Activated CD4-positive, alpha-beta T cell treated with anti-CD3 and anti-CD28 coated beads, Interleukin-2, amount 10 ng/mL, durations not matched to agents 24 days and 14 days (primary cell): ENCODE data around the gene KRTAP10-6. TPM values are rescaled to one million over a fixed set of nuclear protein-coding genes. Genes with fewer than 3 reads are reported as not detected.
"Not testable (repeated sequence)": the region's sequence is repeated elsewhere in the genome, so short reads cannot be mapped to it uniquely, and the experiment has no call there.

Source experiments
- DNase-seq: peaks from one replicate; pipeline ENCODE4 v3.0.0; 2022
- H3K27ac Mint-ChIP-seq: one replicate; pipeline ENCODE4 v1.8.0; 2022; ENCODE audit warnings: mild to moderate bottlenecking, mixed read lengths
- H3K27me3 Mint-ChIP-seq: one replicate; pipeline ENCODE4 v1.8.0; 2022; ENCODE audit warnings: mixed read lengths
- H3K36me3 Mint-ChIP-seq: one replicate; pipeline ENCODE4 v1.8.0; 2022; ENCODE audit warnings: low read depth, mild to moderate bottlenecking, mixed read lengths
- H3K4me1 Mint-ChIP-seq: one replicate; pipeline ENCODE4 v1.8.0; 2021; ENCODE audit warnings: mixed read lengths
- H3K4me3 Mint-ChIP-seq: one replicate; pipeline ENCODE4 v1.8.0; 2022; ENCODE audit warnings: mild to moderate bottlenecking, moderate library complexity, mixed read lengths
- H3K9me3 Mint-ChIP-seq: one replicate; pipeline ENCODE4 v1.8.0; 2021; ENCODE audit warnings: mixed read lengths
- intact Hi-C: fragments of 100-400 bp; cut with micrococcal nuclease; formaldehyde crosslinking; loops from one replicate; pipeline ENCODE4 v1.15.1; 2023
- total RNA-seq: library from RNA; stranded (reverse); gene quantifications from 2 replicates; pipeline ENCODE4 v1.2.3, GENCODE V29; 2022

Gene KRTAP10-6
- total RNA-seq, 1 donor from 2014 or later, result not detected

DNA sequence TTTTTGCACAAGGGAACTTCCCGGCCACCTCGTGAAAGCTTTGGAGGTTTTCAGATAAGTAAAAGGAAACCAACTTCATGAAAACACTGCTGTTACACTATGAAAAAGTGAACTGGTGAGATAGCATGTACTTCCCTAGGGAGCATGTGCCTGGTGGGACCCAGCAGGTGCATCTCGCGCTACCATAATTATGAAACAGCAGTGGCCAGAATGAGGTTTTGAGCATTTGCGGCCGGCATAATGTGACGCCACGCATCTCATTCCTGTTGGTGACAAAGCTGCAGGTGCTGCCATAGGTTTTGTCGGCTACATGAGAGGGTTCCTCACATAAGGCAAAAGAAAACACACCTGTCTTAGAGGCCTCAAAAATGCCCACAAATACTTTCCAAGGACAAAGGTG lies 35.4 kb downstream of the KRTAP10-6 start:
- no peak for DNase-seq
- Mint-ChIP-seq H3K9me3 (peaks cover 11% of the 10 kb centered on the region), H3K36me3 (no peaks in the 10 kb centered on the region), H3K4me1 (no peaks in the 10 kb centered on the region), H3K27ac (no peak overlapping the region), H3K4me3 (no peak overlapping the region), H3K27me3 (peaks cover 26% of the 10 kb centered on the region)
- intact Hi-C loops, result no loop called here

DNA sequence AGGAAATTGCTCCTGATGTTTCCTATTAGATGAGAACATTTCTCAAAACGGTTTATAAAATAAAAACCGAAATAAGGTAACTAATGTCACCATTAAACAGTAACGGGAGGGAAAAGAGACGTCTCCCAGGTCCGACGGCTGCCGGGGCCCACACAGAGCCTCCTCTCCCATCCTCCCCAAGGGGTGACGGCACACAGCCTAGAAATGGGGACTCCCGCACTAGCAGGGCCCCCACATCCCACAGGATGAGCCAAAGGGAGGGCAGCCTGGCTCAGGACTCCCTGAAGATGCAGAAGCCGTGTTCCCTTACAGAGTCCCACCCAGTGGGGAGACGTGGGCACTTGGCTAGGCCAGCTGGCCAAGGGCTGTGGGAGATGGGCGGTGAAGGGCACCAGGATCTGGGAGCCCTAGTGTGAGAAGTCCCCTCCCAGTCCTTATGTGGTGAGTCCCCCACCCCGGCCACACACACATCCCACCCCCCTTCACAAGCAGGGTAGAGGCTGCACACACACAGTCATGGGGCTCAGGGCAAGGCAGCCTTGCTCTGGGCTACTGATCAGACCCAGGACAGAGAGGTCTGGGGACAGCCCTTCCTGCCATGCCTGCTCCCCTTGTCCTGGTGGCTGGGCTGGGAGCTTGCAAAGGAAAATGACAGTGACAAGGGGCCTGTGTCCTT lies 37.0 kb downstream of the KRTAP10-6 start:
- Mint-ChIP-seq H3K36me3 (no peaks in the 10 kb centered on the region), H3K4me1 (no peaks in the 10 kb centered on the region), H3K4me3 (no peak overlapping the region), H3K9me3 (no peaks in the 10 kb centered on the region), H3K27me3 (peaks cover 20% of the 10 kb centered on the region), H3K27ac (no peak overlapping the region)
- DNase-seq, result no peak
- intact Hi-C loops, result no loop called here

- intact Hi-C loops, result no loop called here
- H3K27me3 Mint-ChIP-seq, result peaks cover 7% of the 10 kb centered on the region
- no peak overlapping the region for H3K27ac Mint-ChIP-seq
- no peak for DNase-seq
- H3K36me3 Mint-ChIP-seq, result peaks cover 2% of the 10 kb centered on the region
- peaks cover 5% of the 10 kb centered on the region for H3K4me1 Mint-ChIP-seq
- peaks cover 2% of the 10 kb centered on the region for H3K9me3 Mint-ChIP-seq
- no peak overlapping the region for H3K4me3 Mint-ChIP-seq
Observed at GRCh38 chr21:44552681-44553080, 39.6 kb downstream of the KRTAP10-6 start.

DNA sequence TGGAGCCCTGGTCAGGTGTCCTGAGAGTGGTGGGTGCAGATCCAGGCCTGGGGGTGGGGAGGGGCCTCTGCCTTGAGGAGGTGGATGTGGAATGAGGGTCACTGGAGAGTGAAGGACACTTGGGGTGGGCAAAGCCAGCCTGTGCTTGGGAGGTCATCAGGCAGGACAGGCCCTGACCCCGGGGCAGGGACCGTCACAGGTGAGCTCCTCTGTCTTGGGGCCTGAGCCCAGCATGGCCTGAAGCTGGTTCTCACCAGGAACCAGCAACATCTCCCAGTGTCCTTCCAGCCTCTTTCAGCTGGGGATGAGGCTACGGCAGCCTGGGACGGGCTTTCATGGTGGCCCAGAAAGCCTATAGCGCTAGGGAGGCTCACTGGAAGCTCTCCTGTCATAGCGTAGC lies 40.2 kb downstream of the KRTAP10-6 start:
- H3K4me3 Mint-ChIP-seq, result no peak overlapping the region

DNA sequence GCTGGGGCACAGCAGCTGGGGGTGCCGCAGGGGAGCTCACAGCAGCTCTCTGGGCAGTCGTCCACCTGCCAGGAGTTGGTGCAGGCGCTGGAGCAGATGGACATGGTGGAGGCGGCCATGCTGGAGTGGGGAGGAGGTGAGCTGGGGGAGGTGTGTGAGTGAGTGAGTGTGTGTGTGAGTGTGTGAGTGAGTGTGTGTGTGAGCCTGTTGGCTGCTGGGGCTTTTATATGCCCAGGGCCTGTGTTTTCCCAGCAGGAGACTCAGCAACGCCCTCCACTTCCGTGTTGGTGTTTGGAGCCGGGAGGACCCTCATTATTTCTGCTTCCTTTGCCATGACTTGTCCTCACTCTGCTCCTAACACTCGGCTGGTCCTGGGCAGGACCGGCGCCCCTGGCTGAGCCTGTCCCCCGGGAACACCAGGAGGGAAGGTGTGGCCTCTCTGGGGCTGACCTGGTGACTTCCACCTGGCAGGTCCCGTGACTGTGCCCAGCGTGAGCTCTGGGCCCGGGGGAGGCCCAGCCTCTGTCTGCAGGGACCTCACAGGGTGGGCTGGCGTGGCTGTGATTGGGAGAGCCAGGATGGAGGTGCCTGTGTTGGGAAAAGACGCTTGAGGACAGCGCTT lies 40.9 kb downstream of the KRTAP10-6 start, which contains the start of gene KRTAP10-2:
TSS of gene KRTAP10-2 (minus strand) at position 166 of the 622 bp plus-strand sequence. CDS start at position 119, 47 bp downstream.
- DNase-seq, result no peak
- Mint-ChIP-seq H3K4me1 (peaks cover 13% of the 10 kb centered on the region), H3K27me3 (peaks cover 5% of the 10 kb centered on the region), H3K27ac (no peak within 1 kb of the TSS), H3K9me3 (peaks cover 15% of the 10 kb centered on the region), H3K4me3 (no peak within 1 kb of the TSS), H3K36me3 (peaks cover 14% of the 10 kb centered on the region)
- intact Hi-C loops, result no loop called here

More for the DNA sequence above, 40.2 kb downstream of the KRTAP10-6 start:
- H3K27me3 Mint-ChIP-seq, result peaks cover 7% of the 10 kb centered on the region
- intact Hi-C loops, result no loop called here
- peaks cover 10% of the 10 kb centered on the region for H3K4me1 Mint-ChIP-seq
- no peak for DNase-seq
- H3K9me3 Mint-ChIP-seq, result peaks cover 8% of the 10 kb centered on the region
- no peak overlapping the region for H3K27ac Mint-ChIP-seq
- peaks cover 7% of the 10 kb centered on the region for H3K36me3 Mint-ChIP-seq

DNA sequence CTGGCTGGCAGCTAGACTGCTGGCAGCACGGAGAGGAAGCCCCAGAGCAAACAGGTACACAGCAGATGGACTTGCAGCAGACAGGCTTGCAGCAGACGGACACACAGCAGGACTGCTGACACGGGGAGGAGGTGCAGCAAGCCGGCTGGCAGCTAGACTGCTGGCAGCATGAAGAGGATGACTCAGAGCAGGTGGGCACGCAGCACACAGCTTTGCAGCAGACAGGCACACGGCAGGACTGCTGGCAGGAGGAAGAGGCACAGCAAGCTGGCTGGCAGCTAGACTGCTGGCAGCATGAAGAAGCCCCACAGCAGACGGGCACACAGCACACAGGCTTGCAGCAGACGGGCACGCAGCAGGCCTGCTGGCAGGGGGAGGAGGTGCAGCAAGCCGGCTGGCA lies 41.5 kb downstream of the KRTAP10-6 start:
- Mint-ChIP-seq H3K27ac (no peak overlapping the region), H3K36me3 (peaks cover 14% of the 10 kb centered on the region), H3K9me3 (peaks cover 15% of the 10 kb centered on the region), H3K4me3 (no peak overlapping the region), H3K27me3 (peaks cover 2% of the 10 kb centered on the region), H3K4me1 (peaks cover 13% of the 10 kb centered on the region)
- intact Hi-C loops, result no loop called here
- no peak for DNase-seq

DNA sequence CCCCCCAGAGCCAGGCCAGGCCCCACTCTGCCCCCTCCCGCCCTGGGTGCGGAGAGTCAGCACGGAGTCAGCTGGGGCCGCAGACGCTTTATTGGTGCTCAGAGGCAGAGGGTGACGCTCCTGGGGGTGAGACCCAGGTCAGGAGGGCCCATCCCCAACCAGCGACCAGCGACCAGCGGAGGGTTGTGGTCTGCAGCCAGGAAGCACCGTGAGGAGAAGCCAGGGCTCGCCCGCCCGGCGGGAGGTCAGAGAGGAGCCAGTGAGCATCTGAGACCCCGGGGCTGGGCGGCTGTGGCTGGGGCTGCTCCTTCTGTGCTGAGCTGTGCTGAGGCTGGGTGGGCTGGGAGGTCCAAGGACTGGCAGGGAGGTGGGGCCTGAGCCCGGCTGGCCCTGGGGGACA lies 42.0 kb downstream of the KRTAP10-6 start:
- H3K4me3 Mint-ChIP-seq, H3K27ac Mint-ChIP-seq, DNase-seq, H3K27me3 Mint-ChIP-seq, intact Hi-C loops: not testable (repeated sequence)
- peaks cover 19% of the 10 kb centered on the region for H3K9me3 Mint-ChIP-seq
- H3K36me3 Mint-ChIP-seq, result peaks cover 18% of the 10 kb centered on the region
- peaks cover 13% of the 10 kb centered on the region for H3K4me1 Mint-ChIP-seq

DNA sequence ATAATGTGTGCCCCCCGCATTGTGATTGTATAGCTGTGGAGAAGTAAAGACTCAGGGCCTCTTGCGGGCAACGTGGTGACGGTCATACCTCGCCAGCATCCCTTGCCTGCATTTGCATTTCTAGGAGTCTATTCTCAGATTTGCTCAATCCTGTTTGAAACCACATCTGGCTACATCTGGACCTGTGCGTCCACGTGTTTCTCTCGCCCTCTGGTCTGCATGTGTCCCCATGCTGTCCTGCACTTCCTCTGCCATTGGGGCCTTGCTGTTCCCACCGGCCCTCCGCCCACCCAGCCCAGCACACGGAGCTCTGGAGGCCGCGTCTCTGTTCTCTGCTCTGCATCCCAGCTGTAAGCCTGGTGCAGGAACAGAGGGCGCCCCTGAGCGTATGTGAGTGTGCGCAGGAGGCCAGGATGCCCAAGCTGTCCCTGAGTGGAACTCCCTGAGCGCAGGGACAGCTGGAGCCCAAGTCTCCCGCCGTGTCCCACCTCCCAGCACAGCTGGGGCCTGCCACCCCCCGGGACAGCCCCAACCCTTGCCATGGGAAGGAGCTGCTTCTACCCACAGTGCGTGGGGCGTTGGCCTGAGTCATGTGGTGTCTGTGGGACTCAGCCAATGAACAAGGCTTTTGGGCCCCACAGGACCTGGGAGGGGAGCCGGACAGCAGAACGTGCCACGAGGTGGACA lies 42.6 kb downstream of the KRTAP10-6 start:
- peaks cover 18% of the 10 kb centered on the region for H3K36me3 Mint-ChIP-seq
- peaks cover 13% of the 10 kb centered on the region for H3K4me1 Mint-ChIP-seq
- peaks cover 19% of the 10 kb centered on the region for H3K9me3 Mint-ChIP-seq
- intact Hi-C loops, result no loop called here
- H3K27me3 Mint-ChIP-seq, result peaks cover 1% of the 10 kb centered on the region
- no peak overlapping the region for H3K4me3 Mint-ChIP-seq
- no peak for DNase-seq
- no peak overlapping the region for H3K27ac Mint-ChIP-seq

- H3K36me3 Mint-ChIP-seq, result peaks cover 18% of the 10 kb centered on the region
- peaks cover 19% of the 10 kb centered on the region for H3K9me3 Mint-ChIP-seq
- H3K4me1 Mint-ChIP-seq, result peaks cover 13% of the 10 kb centered on the region
- H3K27ac Mint-ChIP-seq, result no peak overlapping the region
- H3K27me3 Mint-ChIP-seq, result no peaks in the 10 kb centered on the region
- intact Hi-C loops, result no loop called here
- H3K4me3 Mint-ChIP-seq, result no peak overlapping the region
- DNase-seq, result no peak
Observed at GRCh38 chr21:44548922-44549321, 43.4 kb downstream of the KRTAP10-6 start.

DNA sequence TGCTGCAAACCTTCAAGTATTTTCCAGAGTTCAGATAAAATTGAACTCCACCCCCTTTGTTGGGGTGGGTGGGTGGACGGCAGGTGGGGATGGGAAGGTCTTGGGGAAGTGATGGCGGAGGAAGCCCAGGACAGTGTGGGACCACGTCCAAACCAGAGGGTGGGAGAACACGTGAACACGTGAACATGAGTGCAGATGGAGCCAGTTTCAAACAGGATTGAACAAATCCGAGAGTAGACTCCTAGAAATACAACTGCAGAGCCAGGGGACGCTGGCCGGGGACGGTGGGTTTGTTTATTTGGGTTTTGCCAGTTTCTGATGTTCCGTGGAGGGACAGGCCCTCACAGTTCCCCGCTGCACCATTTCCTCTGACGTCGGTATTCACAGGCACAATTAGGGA lies 43.9 kb downstream of the KRTAP10-6 start:
- no peak for DNase-seq
- Mint-ChIP-seq H3K9me3 (peaks cover 19% of the 10 kb centered on the region), H3K4me3 (no peak overlapping the region), H3K4me1 (peaks cover 13% of the 10 kb centered on the region), H3K27ac (no peak overlapping the region), H3K27me3 (no peaks in the 10 kb centered on the region), H3K36me3 (peaks cover 18% of the 10 kb centered on the region)
- intact Hi-C loops, result no loop called here

GRCh38 chr21:44547656-44548331 lies 44.5 kb downstream of the KRTAP10-6 start:
- H3K9me3 Mint-ChIP-seq, result peaks cover 19% of the 10 kb centered on the region

DNA sequence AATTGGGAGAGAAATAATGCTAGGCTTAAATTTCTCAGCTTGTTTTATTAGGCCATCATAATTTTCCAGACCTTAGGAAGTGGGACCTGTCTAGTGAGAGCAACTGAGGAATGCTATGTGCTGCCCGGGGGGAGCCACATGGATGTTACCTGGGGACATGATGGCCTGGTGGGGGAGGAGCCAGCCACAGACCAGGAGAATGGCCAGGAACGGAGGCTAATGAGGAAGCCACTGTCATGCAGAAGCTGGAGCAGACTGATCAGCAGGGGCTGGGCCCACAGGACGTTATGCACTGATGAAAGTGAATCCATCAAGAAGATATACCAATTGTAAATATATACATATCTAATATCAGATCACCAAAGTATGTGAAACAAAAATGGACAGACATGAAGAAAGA lies 47.7 kb downstream of the KRTAP10-6 start:
- no peaks in the 10 kb centered on the region for H3K27me3 Mint-ChIP-seq
- intact Hi-C loops, result no loop called here
- peaks cover 19% of the 10 kb centered on the region for H3K9me3 Mint-ChIP-seq
- DNase-seq, result no peak
- peaks cover 18% of the 10 kb centered on the region for H3K36me3 Mint-ChIP-seq
- no peak overlapping the region for H3K27ac Mint-ChIP-seq
- no peak overlapping the region for H3K4me3 Mint-ChIP-seq
- peaks cover 13% of the 10 kb centered on the region for H3K4me1 Mint-ChIP-seq

More at GRCh38 chr21:44547656-44548331, 44.5 kb downstream of the KRTAP10-6 start:
- Mint-ChIP-seq H3K27me3 (no peaks in the 10 kb centered on the region), H3K4me1 (peaks cover 13% of the 10 kb centered on the region), H3K27ac (peak overlapping the region; percentile 80), H3K36me3 (peaks cover 18% of the 10 kb centered on the region), H3K4me3 (peak overlapping the region; percentile 60)
- peak; percentile 64 for DNase-seq
- intact Hi-C loops, result no loop called here

GRCh38 chr21:44542716-44543115 lies 49.6 kb downstream of the KRTAP10-6 start:
- peaks cover 9% of the 10 kb centered on the region for H3K4me1 Mint-ChIP-seq
- no peaks in the 10 kb centered on the region for H3K27me3 Mint-ChIP-seq
- H3K4me3 Mint-ChIP-seq, result no peak overlapping the region
- peaks cover 17% of the 10 kb centered on the region for H3K36me3 Mint-ChIP-seq
- no peak overlapping the region for H3K27ac Mint-ChIP-seq
- H3K9me3 Mint-ChIP-seq, result peaks cover 17% of the 10 kb centered on the region
- intact Hi-C loops, result no loop called here
- no peak for DNase-seq
